ENCODE results near the gene CARS2.

CARS2 gene

DNA sequence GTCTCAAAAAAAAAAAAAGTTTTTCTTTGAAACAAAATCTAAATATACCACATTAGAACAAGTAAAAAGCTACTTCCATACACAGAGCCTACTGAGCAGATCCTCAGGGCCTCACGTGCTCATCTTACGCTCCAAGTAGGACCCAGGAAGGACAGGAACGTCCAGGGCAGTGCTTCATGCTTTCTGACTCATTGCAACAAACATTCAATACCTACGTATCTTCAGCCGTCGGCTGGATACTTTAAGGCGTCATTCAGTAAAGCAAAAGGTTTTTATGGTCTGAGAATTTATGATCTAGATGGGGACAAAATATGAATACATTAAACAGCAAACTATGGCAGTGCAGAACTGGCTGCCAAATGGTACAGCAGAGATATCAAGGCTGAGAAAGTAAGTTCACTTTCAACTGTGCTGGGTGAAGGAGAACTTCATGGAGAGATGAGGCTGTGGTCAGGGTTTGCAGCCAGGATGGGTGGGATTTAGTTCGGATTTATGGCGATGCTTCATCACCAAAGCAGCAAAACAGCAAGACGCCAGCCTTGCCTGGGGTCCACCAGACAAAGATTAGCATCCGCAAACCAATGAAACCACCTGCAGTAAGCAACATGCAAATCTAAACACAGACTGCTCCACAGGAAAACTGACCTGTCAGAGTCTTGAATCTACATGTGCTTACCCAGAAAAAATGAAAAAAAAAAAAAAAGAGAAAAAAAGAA, 20.5 kb downstream of the CARS2 start:
- H3K27ac ChIP-seq, result no peak overlapping the region
- no peak for TF ChIP-seq ZFX (IDR thresholded peaks at IDR 0.05)
- TF ChIP-seq, protein P1, sequence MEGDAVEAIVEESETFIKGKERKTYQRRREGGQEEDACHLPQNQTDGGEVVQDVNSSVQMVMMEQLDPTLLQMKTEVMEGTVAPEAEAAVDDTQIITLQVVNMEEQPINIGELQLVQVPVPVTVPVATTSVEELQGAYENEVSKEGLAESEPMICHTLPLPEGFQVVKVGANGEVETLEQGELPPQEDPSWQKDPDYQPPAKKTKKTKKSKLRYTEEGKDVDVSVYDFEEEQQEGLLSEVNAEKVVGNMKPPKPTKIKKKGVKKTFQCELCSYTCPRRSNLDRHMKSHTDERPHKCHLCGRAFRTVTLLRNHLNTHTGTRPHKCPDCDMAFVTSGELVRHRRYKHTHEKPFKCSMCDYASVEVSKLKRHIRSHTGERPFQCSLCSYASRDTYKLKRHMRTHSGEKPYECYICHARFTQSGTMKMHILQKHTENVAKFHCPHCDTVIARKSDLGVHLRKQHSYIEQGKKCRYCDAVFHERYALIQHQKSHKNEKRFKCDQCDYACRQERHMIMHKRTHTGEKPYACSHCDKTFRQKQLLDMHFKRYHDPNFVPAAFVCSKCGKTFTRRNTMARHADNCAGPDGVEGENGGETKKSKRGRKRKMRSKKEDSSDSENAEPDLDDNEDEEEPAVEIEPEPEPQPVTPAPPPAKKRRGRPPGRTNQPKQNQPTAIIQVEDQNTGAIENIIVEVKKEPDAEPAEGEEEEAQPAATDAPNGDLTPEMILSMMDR (conservative IDR thresholded peaks at IDR 0.05), result no peak

GRCh38 chr13:110684388-110685056, 21.4 kb downstream of the CARS2 start:
- no peak overlapping the region for H3K27ac ChIP-seq

GRCh38 chr13:110683921-110684320, 22.0 kb downstream of the CARS2 start:
- H3K27ac ChIP-seq, result no peak overlapping the region

More at GRCh38 chr13:110684388-110685056, 21.4 kb downstream of the CARS2 start:
- TF ChIP-seq ZFX (IDR thresholded peaks at IDR 0.05), result no peak
- TF ChIP-seq, protein P1 (conservative IDR thresholded peaks at IDR 0.05), result no peak

GRCh38 chr13:110683203-110683883, 22.6 kb downstream of the CARS2 start:
- H3K27ac ChIP-seq, result no peak overlapping the region
- TF ChIP-seq ZFX (IDR thresholded peaks at IDR 0.05), result no peak
- TF ChIP-seq, protein P1 (conservative IDR thresholded peaks at IDR 0.05), result peak; percentile 68

More at GRCh38 chr13:110683921-110684320, 22.0 kb downstream of the CARS2 start:
- TF ChIP-seq, protein P1 (conservative IDR thresholded peaks at IDR 0.05), result no peak

GRCh38 chr13:110682746-110683145, 23.2 kb downstream of the CARS2 start:
- no peak overlapping the region for H3K27ac ChIP-seq
- TF ChIP-seq ZFX (IDR thresholded peaks at IDR 0.05), result no peak
- TF ChIP-seq, protein P1 (conservative IDR thresholded peaks at IDR 0.05), result no peak

DNA sequence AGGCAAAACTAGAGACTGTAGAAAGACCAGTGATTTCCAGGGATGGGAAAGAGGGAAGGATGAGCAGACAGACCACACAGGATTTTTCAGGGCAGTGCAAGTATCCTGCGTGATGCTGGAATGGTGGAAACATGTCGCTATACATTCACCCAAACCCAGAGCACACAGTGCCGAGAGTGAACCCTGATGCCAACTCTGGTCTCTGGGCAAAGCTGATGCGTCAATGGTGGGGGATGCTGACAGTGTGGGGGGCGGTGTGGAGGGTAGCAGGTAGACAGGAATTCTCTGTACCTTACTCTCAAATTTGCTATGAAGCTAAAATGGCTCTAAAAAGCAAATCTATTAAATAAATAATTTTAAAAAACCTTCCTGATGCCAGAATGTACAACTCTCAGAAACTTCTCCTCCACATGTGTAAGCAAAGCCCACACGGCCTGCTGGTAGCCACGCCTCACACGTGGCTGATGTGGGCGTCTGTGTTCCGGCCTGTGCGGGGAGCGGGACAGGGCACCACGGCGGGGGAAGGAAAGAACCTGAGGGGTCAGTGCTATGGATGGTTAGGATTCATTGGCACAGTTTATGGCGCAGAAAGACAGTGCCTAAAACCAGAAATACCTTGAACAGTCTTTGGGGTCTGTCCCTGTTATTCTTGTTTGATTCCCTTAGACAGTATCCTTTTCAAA, 23.9 kb downstream of the CARS2 start:
- TF ChIP-seq, protein P1 (conservative IDR thresholded peaks at IDR 0.05), result no peak
- H3K27ac ChIP-seq, result no peak overlapping the region

Data from C4-2B (cell line).